H1 (cell line): ENCODE measurements around the gene LRP1.

Source experiments
- EGR1 ChIP-seq: IDR thresholded peaks from 2 replicates; pipeline ENCODE4 v1.6.1; 2011; ENCODE audit warnings: low read depth, low read length, borderline replicate concordance
- EP300 ChIP-seq, 2 experiments: IDR thresholded peaks; 1 replicate in 1 of 2; 2 replicates in 1 of 2; pipeline ENCODE4 v1.6.1; 2011 to 2012; ENCODE audit warnings: low read depth in 2 of 2, low read length in 2 of 2, mild to moderate bottlenecking in 2 of 2, borderline replicate concordance in 1 of 2, inconsistent platforms in 1 of 2, moderate library complexity in 1 of 2
- RXRA ChIP-seq: IDR thresholded peaks from 2 replicates; pipeline ENCODE4 v1.6.1; 2011; ENCODE audit warnings: low read depth, mild to moderate bottlenecking, low read length, moderate library complexity; ENCODE audit not compliant: insufficient read depth
- YY1 ChIP-seq: IDR thresholded peaks from 2 replicates; pipeline ENCODE4 v1.6.1; 2011; ENCODE audit warnings: low read depth, mild to moderate bottlenecking, low read length

- TF ChIP-seq RXRA (no peak), EP300 (IDR thresholded peaks at IDR 0.05; ENCODE audit: borderline replicate concordance in 1 of 2, low read depth in 2 of 2, low read length in 2 of 2) (no peak), EGR1 (no peak), YY1 (no peak)
Observed at GRCh38 chr12:57099047-57099714, 29.1 kb upstream of the LRP1 start.
